ENCODE measurements around the gene OR6K2. TPM values are rescaled to one million over a fixed set of nuclear protein-coding genes. Genes with fewer than 3 reads are reported as not detected.

The OR6K2 gene, protein sequence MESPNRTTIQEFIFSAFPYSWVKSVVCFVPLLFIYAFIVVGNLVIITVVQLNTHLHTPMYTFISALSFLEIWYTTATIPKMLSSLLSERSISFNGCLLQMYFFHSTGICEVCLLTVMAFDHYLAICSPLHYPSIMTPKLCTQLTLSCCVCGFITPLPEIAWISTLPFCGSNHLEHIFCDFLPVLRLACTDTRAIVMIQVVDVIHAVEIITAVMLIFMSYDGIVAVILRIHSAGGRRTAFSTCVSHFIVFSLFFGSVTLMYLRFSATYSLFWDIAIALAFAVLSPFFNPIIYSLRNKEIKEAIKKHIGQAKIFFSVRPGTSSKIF
- not detected in 2 replicates for total RNA-seq

DNA sequence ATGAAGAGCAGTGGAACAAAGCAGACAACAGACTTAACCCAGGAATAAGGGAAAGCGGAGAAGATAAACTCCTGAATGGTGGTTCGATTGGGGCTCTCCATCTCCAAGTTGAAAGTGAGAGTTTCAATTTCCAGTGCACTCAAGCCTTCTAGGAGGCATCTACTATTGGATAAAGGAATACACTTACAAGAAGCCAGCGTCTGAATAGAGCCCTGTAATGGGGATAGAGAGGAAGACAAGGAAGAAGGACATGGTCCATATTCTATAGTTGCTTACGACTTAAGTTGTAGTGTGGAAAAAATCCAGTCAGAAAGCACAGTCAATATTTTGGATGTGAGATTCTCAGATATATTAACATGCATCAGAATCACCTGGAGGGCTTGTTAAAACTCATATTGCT lies at the start of gene OR6K2:
OR6K2 (minus strand) TSS at position 101 of the 400 bp plus-strand sequence; CDS start at position 101, 0 bp downstream.

DNA sequence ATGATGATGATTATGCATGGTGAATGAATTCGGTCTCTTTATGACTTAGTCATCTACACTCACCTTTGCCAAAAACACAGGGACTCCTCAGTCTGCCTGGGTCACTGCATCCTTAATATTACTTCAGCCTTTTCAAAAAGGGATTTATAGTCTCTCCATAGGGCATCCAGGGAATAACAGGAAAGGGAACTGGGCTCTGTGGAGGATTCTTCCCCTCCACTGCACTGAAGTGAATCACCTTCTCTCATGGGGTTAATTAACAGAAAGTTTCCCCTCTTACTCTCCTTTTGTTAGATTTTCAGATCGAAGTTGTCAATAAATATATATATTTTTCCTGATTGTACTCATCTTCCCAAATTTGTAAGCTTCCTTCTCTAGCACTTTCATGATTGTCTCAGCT lies 20.2 kb upstream of the OR6K2 start, which contains the start of gene OR6K3:
OR6K3 (minus strand) TSS at position 101 of the 400 bp plus-strand sequence. CDS start 2,605 bp downstream, outside the sequence.

DNA sequence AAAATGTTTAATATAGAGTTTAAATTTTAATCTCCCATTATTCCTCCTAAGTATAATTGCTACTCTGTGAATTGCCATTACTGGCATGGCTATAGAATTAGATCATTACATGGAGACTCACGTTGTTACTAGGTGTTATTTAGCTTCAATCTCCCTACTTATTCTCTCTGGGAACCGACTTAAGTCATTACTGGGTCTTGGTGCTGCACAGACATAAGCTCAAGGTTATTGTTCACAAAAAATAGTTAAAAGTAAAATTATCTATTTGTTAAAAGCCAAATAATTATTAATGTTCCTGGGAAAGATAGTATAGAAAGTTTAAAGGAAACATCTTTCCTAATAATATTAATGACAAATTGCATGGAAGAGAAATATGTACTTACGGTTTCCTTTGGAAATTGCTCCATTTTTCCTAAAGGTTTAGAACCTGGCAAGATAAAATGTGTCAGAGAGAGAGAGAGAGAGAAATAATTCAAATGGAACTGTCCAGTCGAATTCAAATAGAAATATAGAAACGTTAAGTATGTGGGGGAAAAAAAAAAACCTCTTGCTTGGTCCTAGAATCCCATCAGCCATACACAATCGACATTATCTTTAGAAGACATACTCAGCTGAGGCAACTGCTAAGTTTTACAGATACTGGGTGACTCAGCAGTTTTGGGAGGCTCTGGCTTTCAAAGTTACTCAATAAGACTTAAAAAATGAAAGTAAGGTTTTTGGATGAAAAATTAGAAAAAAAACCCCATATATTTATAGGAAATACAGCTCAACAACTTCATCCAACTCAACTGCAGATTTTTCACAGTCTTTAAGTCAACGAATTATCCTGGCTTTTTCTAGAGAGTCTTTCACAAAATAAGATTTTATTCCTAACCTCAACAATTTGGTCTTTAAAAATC lies 14.1 kb downstream of the OR6K2 start, which contains the start of gene SPTA1:
SPTA1 (minus strand) TSS at position 605 of the 899 bp plus-strand sequence; CDS start at position 407, 198 bp downstream.

Other genes starting within 250 kb of the OR6K2 start
- not detected in 2 replicates for gene OR10K1, start 238.8 kb downstream of the OR6K2 start, total RNA-seq
- not detected in 2 replicates for gene OR10R2, start 228.4 kb downstream of the OR6K2 start, total RNA-seq
- gene OR6Y1, start 146.2 kb downstream of the OR6K2 start, total RNA-seq = not detected in 2 replicates
- not detected in 2 replicates for gene OR6P1, start 130.1 kb downstream of the OR6K2 start, total RNA-seq
- gene OR10X1, start 120.8 kb downstream of the OR6K2 start, total RNA-seq = not detected in 2 replicates
- gene OR10Z1, start 95.4 kb downstream of the OR6K2 start, total RNA-seq = not detected in 2 replicates
- gene SPTA1, start 13.9 kb downstream of the OR6K2 start, total RNA-seq = not detected in 2 replicates
- not detected in 2 replicates for gene OR6K3, start 20.1 kb upstream of the OR6K2 start, total RNA-seq
- gene OR6K6, start 54.1 kb upstream of the OR6K2 start, total RNA-seq = not detected in 2 replicates
- not detected in 2 replicates for gene OR6N1, start 71.5 kb upstream of the OR6K2 start, total RNA-seq
- gene OR6N2, start 80.6 kb upstream of the OR6K2 start, total RNA-seq = not detected in 2 replicates
- not detected in 2 replicates for gene MNDA, start 130.7 kb upstream of the OR6K2 start, total RNA-seq
- gene PYHIN1, start 230.9 kb upstream of the OR6K2 start, total RNA-seq = not detected in 2 replicates

Data from placental epithelial cell (primary cell).